GM23338 (cell line): ENCODE measurements around the gene JARID2. TPM values are rescaled to one million over a fixed set of nuclear protein-coding genes. Genes with fewer than 3 reads are reported as not detected.
"Not testable (repeated sequence)": the region's sequence is repeated elsewhere in the genome, so short reads cannot be mapped to it uniquely, and the experiment has no call there.

Source experiments
- ATAC-seq: fragments of 200-7000 bp; cut with Tn5 transposase; 3 replicates; pipeline ENCODE4 v1.9.1; 2020
- DNase-seq: peaks from one replicate; pipeline ENCODE4 v3.0.0-alpha.2; 2015; ENCODE audit warnings: low spot score
- H2AFZ ChIP-seq: fragments of 200-600 bp; sonication (generic); 2 replicates; pipeline ENCODE4 v1.8.0; 2016; ENCODE audit warnings: antibody characterized with exemption, mild to moderate bottlenecking, moderate library complexity
- H3F3A ChIP-seq: fragments of 200-600 bp; sonication (generic); replicated peaks from 2 replicates; pipeline ENCODE4 v1.8.0; 2017; ENCODE audit warnings: antibody characterized with exemption, mixed run types, low read depth
- H3K27ac ChIP-seq: fragments of 200-600 bp; sonication (generic); 2 replicates; pipeline ENCODE4 v1.6.1; 2016; ENCODE audit warnings: low read depth
- H3K27me3 ChIP-seq: fragments of 200-600 bp; sonication (generic); 2 replicates; pipeline ENCODE4 v1.8.0; 2016; ENCODE audit warnings: mild to moderate bottlenecking, mixed run types, moderate library complexity; ENCODE audit not compliant: insufficient read depth
- H3K36me3 ChIP-seq: fragments of 200-600 bp; sonication (generic); 2 replicates; pipeline ENCODE4 v1.8.0; 2016; ENCODE audit warnings: mild to moderate bottlenecking; ENCODE audit not compliant: insufficient read depth
- H3K4me1 ChIP-seq: fragments of 200-600 bp; sonication (generic); 2 replicates; pipeline ENCODE4 v1.8.0; 2016; ENCODE audit warnings: mild to moderate bottlenecking, moderate library complexity; ENCODE audit not compliant: insufficient read depth
- H3K4me2 ChIP-seq: fragments of 200-600 bp; sonication (generic); 2 replicates; pipeline ENCODE4 v1.7.1; 2017; ENCODE audit warnings: mixed run types
- H3K4me3 ChIP-seq: fragments of 200-600 bp; sonication (generic); 2 replicates; pipeline ENCODE4 v1.6.1; 2016; ENCODE audit warnings: mixed run types
- H3K79me2 ChIP-seq: fragments of 200-600 bp; sonication (generic); replicated peaks from 2 replicates; pipeline ENCODE4 v1.8.0; 2017; ENCODE audit warnings: mild to moderate bottlenecking; ENCODE audit not compliant: insufficient read depth
- H3K9me2 ChIP-seq: fragments of 200-600 bp; sonication (generic); 2 replicates; pipeline ENCODE4 v1.8.0; 2017; ENCODE audit not compliant: insufficient read depth
- H4K20me1 ChIP-seq: fragments of 200-600 bp; sonication (generic); replicated peaks from 2 replicates; pipeline ENCODE4 v1.8.0; 2017; ENCODE audit warnings: mild to moderate bottlenecking; ENCODE audit not compliant: insufficient read depth
- H3K27ac Mint-ChIP-seq: 2 replicates; pipeline ENCODE4 v1.8.0; 2020; ENCODE audit warnings: inconsistent platforms, mild to moderate bottlenecking, moderate library complexity, mixed read lengths
- H3K27me3 Mint-ChIP-seq: 3 replicates; pipeline ENCODE4 v1.8.0; 2022; ENCODE audit warnings: low read depth, mild to moderate bottlenecking, moderate library complexity, mixed read lengths, inconsistent platforms; ENCODE audit not compliant: insufficient read depth, poor library complexity
- H3K36me3 Mint-ChIP-seq: 3 replicates; pipeline ENCODE4 v1.8.0; 2021; ENCODE audit warnings: low read depth, mild to moderate bottlenecking, inconsistent platforms, moderate library complexity, mixed read lengths
- H3K4me1 Mint-ChIP-seq: 3 replicates; pipeline ENCODE4 v1.8.0; 2020; ENCODE audit warnings: mild to moderate bottlenecking, inconsistent platforms, mixed read lengths
- H3K4me3 Mint-ChIP-seq: 3 replicates; pipeline ENCODE4 v1.8.0; 2021; ENCODE audit warnings: moderate library complexity, mild to moderate bottlenecking, inconsistent platforms, mixed read lengths
- H3K9me3 Mint-ChIP-seq: 3 replicates; pipeline ENCODE4 v1.8.0; 2020; ENCODE audit warnings: moderate library complexity, mild to moderate bottlenecking, inconsistent platforms, mixed read lengths
- ZNF114 ChIP-seq: fragments of 250-450 bp; sonication (Bioruptor Pico); IDR thresholded peaks from 2 replicates; pipeline ENCODE4 v1.5.0; 2020; ENCODE audit warnings: mild to moderate bottlenecking, moderate library complexity
- polyA plus RNA-seq: library from polyadenylated mRNA; unstranded; fragments of >200 nt; fragmentation: Nextera tagmentation; extraction: Ambion mirVana; gene quantifications from 2 replicates; pipeline ENCODE4 v1.2.1, GENCODE V29; 2016
- total RNA-seq: library from RNA; depleted of rRNA; stranded (reverse); fragments of >200 nt; shearing (Covaris generic); gene quantifications from 2 replicates; pipeline ENCODE4 v1.2.3, GENCODE V29; 2014
- TF ChIP-seq, protein P1 (sequence below), 2 experiments: fragments of 200-600 bp in 1 of 2; sonication (generic) in 1 of 2; conservative IDR thresholded peaks; 2 replicates each; pipeline versions ENCODE4 v1.5.1 to v1.6.1; 2016 to 2017; ENCODE audit warnings: antibody characterized with exemption in 2 of 2, low read depth in 2 of 2, mild to moderate bottlenecking in 2 of 2, moderate library complexity in 1 of 2
- TF ChIP-seq, protein P2 (sequence below): IDR thresholded peaks from 2 replicates; pipeline ENCODE4 v1.6.1; 2016; ENCODE audit warnings: antibody characterized with exemption

JARID2 gene
- total and polyA plus RNA-seq, 2 experiments from 2014 or later = 92.8 to 196 TPM

DNA sequence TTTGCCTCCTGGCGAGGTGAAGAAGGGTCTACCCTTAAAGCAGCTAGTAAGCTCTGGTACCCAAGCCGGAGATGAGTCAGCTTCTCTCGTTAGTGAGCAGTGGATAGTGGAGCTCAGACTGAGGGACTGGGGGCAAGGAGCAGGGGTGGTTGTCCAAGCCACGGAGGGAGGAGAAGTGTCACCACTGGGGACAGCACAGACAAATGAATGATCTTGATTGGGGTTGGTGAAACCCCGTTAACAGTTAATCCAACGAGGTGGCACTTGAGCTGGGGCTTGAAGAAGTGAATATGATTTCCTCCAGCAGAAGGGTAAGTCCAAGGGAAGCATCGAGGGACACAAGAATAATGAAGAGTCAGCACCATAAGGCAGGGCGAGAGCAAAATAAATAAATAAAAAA is 43.0 kb downstream of the JARID2 start:
- Histone ChIP-seq H3F3A (peaks cover 55% of the 10 kb centered on the region), H3K36me3 (peaks cover 10% of the 10 kb centered on the region; the same call in 1 of the 2 replicates), H3K27me3 (no peaks in the 10 kb centered on the region), H2AFZ (no peak overlapping the region), H3K9me2 (no peaks in the 10 kb centered on the region), H3K4me2 (peak overlapping the region; percentile 19; the same call in 1 of the 2 replicates), H3K4me1 (peaks cover 99% of the 10 kb centered on the region), H3K4me3 (no peak overlapping the region), H3K27ac (peak overlapping the region; percentile 72; the same call in 1 of the 2 replicates), H3K79me2 (peaks cover 100% of the 10 kb centered on the region), H4K20me1 (peaks cover 99% of the 10 kb centered on the region)
- no peak overlapping the region for H3K27ac Mint-ChIP-seq
- no peak overlapping the region for H3K4me3 Mint-ChIP-seq
- DNase-seq (no peak), ATAC-seq (peak; percentile 8; the same call in 2 of the 3 replicates)
- no peak for TF ChIP-seq ZNF114 (CRISPR knock-in tag)
- TF ChIP-seq, protein P1, sequence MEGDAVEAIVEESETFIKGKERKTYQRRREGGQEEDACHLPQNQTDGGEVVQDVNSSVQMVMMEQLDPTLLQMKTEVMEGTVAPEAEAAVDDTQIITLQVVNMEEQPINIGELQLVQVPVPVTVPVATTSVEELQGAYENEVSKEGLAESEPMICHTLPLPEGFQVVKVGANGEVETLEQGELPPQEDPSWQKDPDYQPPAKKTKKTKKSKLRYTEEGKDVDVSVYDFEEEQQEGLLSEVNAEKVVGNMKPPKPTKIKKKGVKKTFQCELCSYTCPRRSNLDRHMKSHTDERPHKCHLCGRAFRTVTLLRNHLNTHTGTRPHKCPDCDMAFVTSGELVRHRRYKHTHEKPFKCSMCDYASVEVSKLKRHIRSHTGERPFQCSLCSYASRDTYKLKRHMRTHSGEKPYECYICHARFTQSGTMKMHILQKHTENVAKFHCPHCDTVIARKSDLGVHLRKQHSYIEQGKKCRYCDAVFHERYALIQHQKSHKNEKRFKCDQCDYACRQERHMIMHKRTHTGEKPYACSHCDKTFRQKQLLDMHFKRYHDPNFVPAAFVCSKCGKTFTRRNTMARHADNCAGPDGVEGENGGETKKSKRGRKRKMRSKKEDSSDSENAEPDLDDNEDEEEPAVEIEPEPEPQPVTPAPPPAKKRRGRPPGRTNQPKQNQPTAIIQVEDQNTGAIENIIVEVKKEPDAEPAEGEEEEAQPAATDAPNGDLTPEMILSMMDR (conservative IDR thresholded peaks at IDR 0.05; ENCODE audit: low read depth in 2 of 2) = no peak
- peaks cover 50% of the 10 kb centered on the region for H3K36me3 Mint-ChIP-seq
- peaks cover 68% of the 10 kb centered on the region for H3K4me1 Mint-ChIP-seq
- peaks cover 21% of the 10 kb centered on the region for H3K27me3 Mint-ChIP-seq
- H3K9me3 Mint-ChIP-seq = no peaks in the 10 kb centered on the region; the same call in 2 of the 3 replicates

DNA sequence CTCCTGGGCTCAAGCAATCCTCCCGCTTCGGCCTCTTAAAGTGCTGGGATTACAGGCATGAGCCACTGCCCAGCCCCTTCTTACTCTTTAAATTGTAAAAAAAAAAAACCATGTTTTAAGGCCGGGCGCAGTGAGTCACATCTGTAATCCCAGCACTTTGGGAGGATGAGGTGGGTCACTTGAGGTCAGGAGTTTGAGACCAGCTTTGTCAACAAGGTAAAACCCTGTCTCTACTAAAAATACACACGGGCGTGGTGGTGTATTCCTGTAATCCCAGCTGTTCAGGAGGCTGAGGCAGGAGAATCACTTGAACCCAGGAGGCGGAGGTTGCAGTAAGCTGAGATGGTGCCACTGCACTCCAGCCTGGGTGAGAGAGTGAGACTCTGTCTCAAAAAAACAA is 43.6 kb downstream of the JARID2 start:
- H3K4me2 ChIP-seq = peak overlapping the region; percentile 44; the same call in 1 of the 2 replicates
- not testable (repeated sequence) for DNase-seq, H3K36me3 ChIP-seq, H3K9me2 ChIP-seq, H3K27me3 ChIP-seq, H2AFZ ChIP-seq, H3K9me3 Mint-ChIP-seq, H3K4me3 ChIP-seq, H3K4me3 Mint-ChIP-seq, H3K27ac Mint-ChIP-seq, ATAC-seq
- H4K20me1 ChIP-seq = peaks cover 99% of the 10 kb centered on the region
- 0 out of 2 replicates have a peak overlapping the region, but pooled peaks have one; percentile 72 for H3K27ac ChIP-seq
- peaks cover 68% of the 10 kb centered on the region for H3K4me1 Mint-ChIP-seq
- peaks cover 24% of the 10 kb centered on the region for H3K27me3 Mint-ChIP-seq
- H3K4me1 ChIP-seq = peaks cover 99% of the 10 kb centered on the region
- peaks cover 60% of the 10 kb centered on the region for H3F3A ChIP-seq
- peaks cover 50% of the 10 kb centered on the region for H3K36me3 Mint-ChIP-seq
- peaks cover 100% of the 10 kb centered on the region for H3K79me2 ChIP-seq

DNA sequence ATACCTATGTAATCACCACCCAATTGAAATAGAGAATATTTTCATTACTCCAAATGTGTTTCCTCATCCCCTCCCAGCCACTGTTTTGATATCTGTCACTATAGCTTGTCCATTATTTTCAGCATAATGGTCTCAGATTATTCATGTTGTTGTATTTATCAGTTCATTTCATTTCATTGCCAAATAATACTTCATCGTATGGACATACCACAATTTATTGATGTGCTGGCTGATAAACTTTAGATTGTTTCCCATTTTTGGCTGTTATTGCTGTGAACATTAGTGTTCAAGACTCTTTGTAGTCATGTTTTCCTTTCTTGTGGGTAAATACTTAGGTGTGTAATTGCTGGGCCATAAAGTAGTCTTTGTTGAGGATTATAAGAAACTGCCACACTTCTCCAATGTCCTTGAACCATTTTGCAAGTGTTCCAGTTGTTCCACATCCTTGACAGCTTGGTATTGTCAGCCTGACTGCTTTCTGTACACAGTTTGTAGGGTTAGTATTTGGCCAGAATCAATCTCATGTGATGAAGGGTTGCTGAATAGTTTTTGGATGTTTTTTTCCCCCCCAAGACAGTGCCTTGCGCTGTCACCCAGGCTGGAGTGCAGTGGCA is 44.3 kb downstream of the JARID2 start:
- peaks cover 22% of the 10 kb centered on the region for H3K27me3 Mint-ChIP-seq
- H3K9me3 Mint-ChIP-seq = no peaks in the 10 kb centered on the region; the same call in 2 of the 3 replicates
- Histone ChIP-seq H3K4me1 (peaks cover 100% of the 10 kb centered on the region), H4K20me1 (peaks cover 100% of the 10 kb centered on the region), H3K36me3 (peaks cover 10% of the 10 kb centered on the region; the same call in 1 of the 2 replicates), H3K27ac (no peak overlapping the region; the same call in 1 of the 2 replicates), H3K79me2 (peaks cover 100% of the 10 kb centered on the region), H3K4me3 (no peak overlapping the region), H2AFZ (no peak overlapping the region), H3K4me2 (0 out of 2 replicates have a peak overlapping the region, but pooled peaks have one; percentile 44), H3K27me3 (no peaks in the 10 kb centered on the region), H3K9me2 (no peaks in the 10 kb centered on the region), H3F3A (peaks cover 63% of the 10 kb centered on the region)
- ATAC-seq (no peak), DNase-seq (no peak)
- no peak overlapping the region for H3K4me3 Mint-ChIP-seq
- TF ChIP-seq, protein P2, sequence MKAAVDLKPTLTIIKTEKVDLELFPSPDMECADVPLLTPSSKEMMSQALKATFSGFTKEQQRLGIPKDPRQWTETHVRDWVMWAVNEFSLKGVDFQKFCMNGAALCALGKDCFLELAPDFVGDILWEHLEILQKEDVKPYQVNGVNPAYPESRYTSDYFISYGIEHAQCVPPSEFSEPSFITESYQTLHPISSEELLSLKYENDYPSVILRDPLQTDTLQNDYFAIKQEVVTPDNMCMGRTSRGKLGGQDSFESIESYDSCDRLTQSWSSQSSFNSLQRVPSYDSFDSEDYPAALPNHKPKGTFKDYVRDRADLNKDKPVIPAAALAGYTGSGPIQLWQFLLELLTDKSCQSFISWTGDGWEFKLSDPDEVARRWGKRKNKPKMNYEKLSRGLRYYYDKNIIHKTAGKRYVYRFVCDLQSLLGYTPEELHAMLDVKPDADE = no peak
- no peak overlapping the region for H3K27ac Mint-ChIP-seq
- H3K36me3 Mint-ChIP-seq = peaks cover 50% of the 10 kb centered on the region
- peaks cover 67% of the 10 kb centered on the region for H3K4me1 Mint-ChIP-seq
